ENCODE data around the gene HBA2.

The HBA2 gene

DNA sequence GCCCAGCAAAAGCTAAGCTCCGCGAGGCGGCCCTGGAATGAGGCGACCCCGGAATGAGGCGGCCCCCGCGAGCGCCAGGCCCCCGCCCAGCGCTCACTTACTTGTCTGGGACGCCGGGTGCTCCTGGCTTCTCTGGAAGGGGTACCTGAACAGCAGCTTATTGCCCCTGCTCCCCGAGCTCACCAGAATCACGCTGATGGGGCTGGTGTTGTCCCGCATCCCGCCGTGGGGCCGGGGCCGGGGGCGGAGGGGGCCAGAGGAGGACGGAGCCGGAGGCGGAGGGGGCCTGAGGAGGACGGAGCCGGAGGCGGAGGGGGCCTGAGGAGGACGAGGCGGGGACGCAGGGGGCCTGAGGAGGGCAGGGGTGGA, 34.6 kb upstream of the HBA2 start:
- peak overlapping the region; percentile 84 for H3K27ac ChIP-seq
- TF ChIP-seq, protein P1, sequence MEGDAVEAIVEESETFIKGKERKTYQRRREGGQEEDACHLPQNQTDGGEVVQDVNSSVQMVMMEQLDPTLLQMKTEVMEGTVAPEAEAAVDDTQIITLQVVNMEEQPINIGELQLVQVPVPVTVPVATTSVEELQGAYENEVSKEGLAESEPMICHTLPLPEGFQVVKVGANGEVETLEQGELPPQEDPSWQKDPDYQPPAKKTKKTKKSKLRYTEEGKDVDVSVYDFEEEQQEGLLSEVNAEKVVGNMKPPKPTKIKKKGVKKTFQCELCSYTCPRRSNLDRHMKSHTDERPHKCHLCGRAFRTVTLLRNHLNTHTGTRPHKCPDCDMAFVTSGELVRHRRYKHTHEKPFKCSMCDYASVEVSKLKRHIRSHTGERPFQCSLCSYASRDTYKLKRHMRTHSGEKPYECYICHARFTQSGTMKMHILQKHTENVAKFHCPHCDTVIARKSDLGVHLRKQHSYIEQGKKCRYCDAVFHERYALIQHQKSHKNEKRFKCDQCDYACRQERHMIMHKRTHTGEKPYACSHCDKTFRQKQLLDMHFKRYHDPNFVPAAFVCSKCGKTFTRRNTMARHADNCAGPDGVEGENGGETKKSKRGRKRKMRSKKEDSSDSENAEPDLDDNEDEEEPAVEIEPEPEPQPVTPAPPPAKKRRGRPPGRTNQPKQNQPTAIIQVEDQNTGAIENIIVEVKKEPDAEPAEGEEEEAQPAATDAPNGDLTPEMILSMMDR (conservative IDR thresholded peaks at IDR 0.05; ENCODE audit: low read depth) = no peak
- ChIA-PET CTCF (interaction anchor here (0.6 to 0.7 kb wide), 2 partner anchors 11 to 224 kb away, joined by 3 to 5 read pairs; no protein-coding TSS in a partner anchor), POLR2A (ENCODE audit: low non-redundant PET) (interaction anchor here (0.5 kb wide), 1 partner anchor 31 kb away, joined by 4 read pairs; no protein-coding TSS in a partner anchor)
- peak; percentile 27 for DNase-seq (ENCODE audit: low spot score)

DNA sequence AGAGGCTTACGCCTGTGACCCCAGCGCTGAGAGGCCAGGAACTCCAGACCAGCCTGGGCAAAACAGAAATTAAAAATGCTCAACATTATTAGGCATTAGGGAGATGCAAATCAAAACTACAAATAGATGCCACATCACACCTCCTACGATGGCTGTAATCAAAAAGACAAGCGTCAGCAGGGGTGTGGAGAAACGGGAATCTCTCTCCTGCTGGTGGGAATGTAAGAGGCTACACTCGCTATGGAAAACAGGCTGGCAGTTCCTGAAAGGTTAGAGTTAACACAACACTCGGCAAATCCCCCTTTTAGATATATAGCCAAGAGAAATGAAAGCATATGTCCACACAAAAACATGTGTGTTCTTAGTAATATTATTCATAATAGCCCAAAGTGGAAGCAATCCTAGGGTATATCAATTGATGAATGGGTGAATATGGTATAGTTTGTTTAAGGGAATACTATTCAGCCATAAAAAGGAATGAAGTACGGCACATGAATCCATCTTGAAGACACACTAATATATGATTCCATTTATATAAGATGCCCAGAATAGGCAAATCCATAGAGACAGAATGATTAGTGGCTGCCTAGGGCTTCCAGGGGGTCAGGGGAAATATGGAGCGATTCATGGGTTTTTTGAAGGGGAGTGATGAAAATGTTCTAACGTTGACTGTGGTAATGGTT, 32.4 kb upstream of the HBA2 start:
- H3K27ac ChIP-seq = no peak overlapping the region
- ChIA-PET CTCF (no interaction called here), POLR2A (ENCODE audit: low non-redundant PET) (no interaction called here)
- TF ChIP-seq, protein P1 (conservative IDR thresholded peaks at IDR 0.05; ENCODE audit: low read depth) = no peak
- DNase-seq (ENCODE audit: low spot score) = no peak

DNA sequence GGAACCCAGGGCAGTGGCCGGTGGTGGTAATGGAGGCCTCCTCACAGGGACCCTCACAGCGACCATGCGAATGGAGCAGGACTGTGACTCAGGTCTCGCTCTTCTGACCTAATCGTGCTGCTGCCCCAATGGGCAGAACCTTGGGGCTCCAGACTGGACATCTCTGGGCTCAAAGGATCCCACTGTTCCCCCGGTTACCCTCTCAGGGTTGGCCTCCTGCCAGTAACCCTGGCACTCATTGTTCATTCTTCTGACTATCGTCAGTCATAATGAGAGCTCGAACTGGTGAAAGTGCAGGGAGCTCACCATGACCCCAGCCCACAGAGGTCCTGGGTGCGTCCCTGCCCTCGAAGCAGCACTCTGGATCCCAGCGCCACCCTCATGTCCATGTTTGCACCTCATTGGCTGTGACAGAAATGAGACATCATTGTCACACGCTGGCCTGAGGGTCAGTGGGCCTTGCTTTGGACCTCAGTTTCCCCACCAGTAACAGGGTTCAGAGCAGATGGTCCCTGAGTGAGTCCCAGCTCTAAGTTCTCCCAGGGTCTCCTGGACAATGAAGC, 30.2 kb upstream of the HBA2 start:
- CTCF ChIA-PET = no interaction called here
- H3K27ac ChIP-seq = no peak overlapping the region
- TF ChIP-seq, protein P1 (conservative IDR thresholded peaks at IDR 0.05; ENCODE audit: low read depth) = no peak
- no peak for DNase-seq (ENCODE audit: low spot score)
- POLR2A ChIA-PET (ENCODE audit: low non-redundant PET) = no interaction called here

DNA sequence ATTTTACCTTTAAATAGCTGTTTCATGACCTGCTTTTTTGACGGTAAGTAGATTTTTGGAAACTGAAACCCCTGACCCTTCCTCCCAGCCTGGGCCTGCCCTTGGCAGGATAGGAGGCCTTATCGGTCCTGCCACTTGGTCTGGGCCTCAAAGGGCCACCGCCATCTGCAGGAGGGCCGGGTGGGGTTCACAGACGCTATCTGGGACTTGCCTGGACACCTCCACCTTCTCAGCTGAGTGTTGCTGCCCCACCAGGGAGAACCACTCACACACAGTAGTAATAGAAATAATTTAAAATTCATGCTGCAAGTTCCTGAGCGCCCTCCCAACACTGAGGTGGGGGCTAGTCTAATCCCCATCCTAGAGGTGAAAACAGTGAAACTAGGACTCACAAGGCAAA, 29.6 kb upstream of the HBA2 start:
- POLR2A ChIA-PET (ENCODE audit: low non-redundant PET) = no interaction called here

DNA sequence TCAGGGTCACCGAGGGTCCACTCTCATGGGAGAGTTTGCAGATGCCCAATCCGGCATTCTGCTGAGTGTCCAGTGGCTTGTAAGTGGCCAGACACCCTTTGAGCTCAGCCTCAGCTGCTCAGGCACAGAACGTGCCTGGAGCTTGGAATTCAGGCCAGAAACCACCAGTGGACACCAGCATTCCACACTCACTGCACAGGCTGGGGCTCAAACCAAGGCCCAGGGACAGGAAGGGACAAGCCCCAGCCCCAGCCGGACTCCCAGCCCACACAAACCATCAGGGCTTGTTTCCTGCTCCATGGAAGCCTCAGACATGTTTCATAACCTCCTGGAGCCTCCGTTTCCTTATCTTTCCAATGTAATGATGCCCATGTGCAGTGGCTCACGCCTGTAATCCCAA, 29.2 kb upstream of the HBA2 start:
- no peak for DNase-seq (ENCODE audit: low spot score)
- TF ChIP-seq, protein P1 (conservative IDR thresholded peaks at IDR 0.05; ENCODE audit: low read depth) = no peak
- POLR2A ChIA-PET (ENCODE audit: low non-redundant PET) = no interaction called here
- H3K27ac ChIP-seq = peak overlapping the region; percentile 42
- CTCF ChIA-PET = interaction anchor here (0.6 kb wide), 1 partner anchor 27 kb away, joined by 3 read pairs; no protein-coding TSS in a partner anchor

More for the DNA sequence above, 29.6 kb upstream of the HBA2 start:
- TF ChIP-seq, protein P1 (conservative IDR thresholded peaks at IDR 0.05; ENCODE audit: low read depth) = no peak
- H3K27ac ChIP-seq = peak overlapping the region; percentile 42
- CTCF ChIA-PET = interaction anchor here (0.6 kb wide), 1 partner anchor 27 kb away, joined by 3 read pairs; no protein-coding TSS in a partner anchor
- DNase-seq (ENCODE audit: low spot score) = no peak

DNA sequence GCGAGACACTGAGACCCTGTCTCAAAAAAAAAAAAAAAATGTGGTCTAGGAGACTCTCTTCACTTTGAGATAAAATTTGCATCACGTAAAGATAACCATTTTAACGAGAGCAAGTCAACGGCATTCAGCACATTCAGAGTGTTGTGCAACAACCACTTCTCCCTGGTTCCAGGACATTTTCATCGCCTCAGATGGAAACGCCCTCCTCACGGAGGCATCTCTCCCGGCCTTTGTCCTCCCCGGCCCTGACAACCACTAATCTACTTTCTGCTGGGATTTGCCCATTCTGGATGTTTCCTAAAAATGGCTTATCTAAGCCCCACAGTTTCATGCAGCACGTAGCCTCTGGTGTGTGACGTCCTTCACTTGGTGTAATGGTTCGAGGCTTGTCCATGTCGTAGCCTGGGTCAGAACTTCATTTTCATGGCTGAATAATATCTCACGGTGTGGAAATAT, 27.9 kb upstream of the HBA2 start:
- CTCF ChIA-PET = no interaction called here
- TF ChIP-seq, protein P1 (conservative IDR thresholded peaks at IDR 0.05; ENCODE audit: low read depth) = no peak
- POLR2A ChIA-PET (ENCODE audit: low non-redundant PET) = no interaction called here
- DNase-seq (ENCODE audit: low spot score) = no peak
- no peak overlapping the region for H3K27ac ChIP-seq
